A673 (cell line): ENCODE data around the gene MAML2. TPM values are rescaled to one million over a fixed set of nuclear protein-coding genes. Genes with fewer than 3 reads are reported as not detected.

Experiments
- BruUV-seq: library from RNA; stranded (reverse); fragments of 400-500 nt; replicated peaks from 2 replicates; lab custom pipeline; 2021; lab: Mats Ljungman, UMichigan
- CTCF ChIA-PET: fragments of 300-600 bp; sonication (Branson Sonifier 250); formaldehyde crosslinking; loops from one replicate; lab custom pipeline; 2022; ENCODE audit warnings: antibody characterized with exemption; lab: Charles Lee
- POLR2A ChIA-PET: fragments of 300-600 bp; sonication (Branson Sonifier 250); formaldehyde crosslinking; loops from one replicate; lab custom pipeline; 2022; ENCODE audit warnings: antibody characterized with exemption; ENCODE audit not compliant: low non-redundant PET; lab: Charles Lee
- DNase-seq: peaks from one replicate; pipeline ENCODE4 v3.0.0-alpha.2; 2015; ENCODE audit warnings: low spot score
- H3K27ac ChIP-seq: fragments of 200-600 bp; sonication (generic); 2 replicates; pipeline ENCODE4 v1.5.1; 2016; ENCODE audit warnings: mixed run types, low read depth, mild to moderate bottlenecking, mixed read lengths, antibody characterized with exemption, low read length; ENCODE audit not compliant: poor library complexity, severe bottlenecking
- H3K27me3 ChIP-seq: fragments of 200-600 bp; sonication (generic); replicated peaks from 2 replicates; pipeline ENCODE4 v1.6.1; 2017; ENCODE audit warnings: mixed run types, low read depth, mild to moderate bottlenecking, mixed read lengths, antibody characterized with exemption, low read length; ENCODE audit not compliant: insufficient read depth, poor library complexity
- H3K36me3 ChIP-seq: fragments of 200-600 bp; sonication (generic); 2 replicates; pipeline ENCODE4 v1.6.1; 2016; ENCODE audit warnings: mixed run types, mild to moderate bottlenecking, mixed read lengths, antibody characterized with exemption, low read length; ENCODE audit not compliant: insufficient read depth, poor library complexity, severe bottlenecking
- H3K4me1 ChIP-seq: fragments of 200-600 bp; sonication (generic); 2 replicates; pipeline ENCODE4 v1.6.1; 2017; ENCODE audit warnings: mixed run types, mild to moderate bottlenecking, mixed read lengths, antibody characterized with exemption, low read length; ENCODE audit not compliant: insufficient read depth, poor library complexity, severe bottlenecking
- H3K4me3 ChIP-seq: fragments of 200-600 bp; sonication (generic); 2 replicates; pipeline ENCODE4 v1.5.1; 2016; ENCODE audit warnings: low read depth, mixed run types, mild to moderate bottlenecking, mixed read lengths, low read length; ENCODE audit not compliant: poor library complexity, severe bottlenecking
- H3K9me3 ChIP-seq: fragments of 200-600 bp; sonication (generic); 2 replicates; pipeline ENCODE4 v1.6.1; 2016; ENCODE audit warnings: mixed run types, low read depth, mild to moderate bottlenecking, mixed read lengths, antibody characterized with exemption, low read length; ENCODE audit not compliant: poor library complexity, severe bottlenecking
- EZH2 ChIP-seq: fragments of 200-600 bp; sonication (generic); IDR thresholded peaks from 2 replicates; pipeline ENCODE4 v1.6.1; 2017; ENCODE audit warnings: borderline replicate concordance, low read depth, mild to moderate bottlenecking, mixed read lengths, antibody characterized with exemption, low read length; ENCODE audit not compliant: poor library complexity, severe bottlenecking
- intact Hi-C: fragments of 100-400 bp; cut with micrococcal nuclease; formaldehyde crosslinking; loops from one replicate; pipeline ENCODE4 v1.10.0; 2022; ENCODE audit not compliant: unreplicated experiment
- total RNA-seq: library from RNA; stranded (reverse); gene quantifications from 2 replicates; pipeline ENCODE4 v1.2.3, GENCODE V29; 2021
- TF ChIP-seq, protein P1 (sequence below): fragments of 300-800, 200-600 bp; sonication (generic); conservative IDR thresholded peaks from 2 replicates; pipeline ENCODE4 v1.5.1; 2017; ENCODE audit warnings: low read depth, mild to moderate bottlenecking, antibody characterized with exemption, low read length, moderate library complexity, mixed read lengths

MAML2 gene
- total RNA-seq, 1 experiment from 2014 or later, result 6.4 TPM

DNA sequence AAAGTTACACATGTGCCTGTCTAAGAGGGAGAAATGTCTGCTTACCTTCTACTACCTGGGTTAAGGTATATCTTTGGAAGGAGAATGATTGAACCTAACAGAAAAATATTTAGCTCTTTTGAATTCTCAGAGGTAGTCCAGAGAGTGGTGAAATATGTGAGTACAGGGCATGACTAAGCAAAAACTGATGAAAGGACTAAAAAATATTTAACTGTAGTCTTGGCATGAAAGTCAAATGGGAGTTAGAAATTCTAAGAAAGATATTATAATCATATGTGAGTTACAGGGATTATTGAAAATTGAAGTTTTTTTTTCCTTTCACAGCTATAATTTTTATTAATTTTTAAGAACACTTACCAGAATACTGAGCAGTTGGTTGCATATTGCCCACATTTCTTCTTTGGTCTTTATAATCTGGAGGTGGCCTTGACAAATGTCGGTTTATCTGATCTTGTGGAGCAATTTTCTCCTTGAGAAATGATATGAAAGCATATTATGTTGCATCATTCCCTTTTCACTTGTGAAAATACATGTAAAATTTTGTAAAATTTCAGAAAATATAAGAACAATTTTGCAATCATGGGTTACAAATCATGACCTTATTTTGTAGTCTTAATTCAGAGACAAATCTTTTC lies 357.7 kb downstream of the MAML2 start:
- no peak overlapping the region for H3K27ac ChIP-seq
- no peak for TF ChIP-seq EZH2
- TF ChIP-seq, protein P1, sequence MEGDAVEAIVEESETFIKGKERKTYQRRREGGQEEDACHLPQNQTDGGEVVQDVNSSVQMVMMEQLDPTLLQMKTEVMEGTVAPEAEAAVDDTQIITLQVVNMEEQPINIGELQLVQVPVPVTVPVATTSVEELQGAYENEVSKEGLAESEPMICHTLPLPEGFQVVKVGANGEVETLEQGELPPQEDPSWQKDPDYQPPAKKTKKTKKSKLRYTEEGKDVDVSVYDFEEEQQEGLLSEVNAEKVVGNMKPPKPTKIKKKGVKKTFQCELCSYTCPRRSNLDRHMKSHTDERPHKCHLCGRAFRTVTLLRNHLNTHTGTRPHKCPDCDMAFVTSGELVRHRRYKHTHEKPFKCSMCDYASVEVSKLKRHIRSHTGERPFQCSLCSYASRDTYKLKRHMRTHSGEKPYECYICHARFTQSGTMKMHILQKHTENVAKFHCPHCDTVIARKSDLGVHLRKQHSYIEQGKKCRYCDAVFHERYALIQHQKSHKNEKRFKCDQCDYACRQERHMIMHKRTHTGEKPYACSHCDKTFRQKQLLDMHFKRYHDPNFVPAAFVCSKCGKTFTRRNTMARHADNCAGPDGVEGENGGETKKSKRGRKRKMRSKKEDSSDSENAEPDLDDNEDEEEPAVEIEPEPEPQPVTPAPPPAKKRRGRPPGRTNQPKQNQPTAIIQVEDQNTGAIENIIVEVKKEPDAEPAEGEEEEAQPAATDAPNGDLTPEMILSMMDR, result no peak
- BruUV-seq, result no TSS peak
- no peak for DNase-seq
- H3K36me3 ChIP-seq, result no peaks in the 10 kb centered on the region
- intact Hi-C loops, result no loop called here
- H3K4me1 ChIP-seq, result no peaks in the 10 kb centered on the region
- POLR2A ChIA-PET, result no interaction called here
- no peaks in the 10 kb centered on the region for H3K27me3 ChIP-seq
- no peak overlapping the region for H3K4me3 ChIP-seq
- no peaks in the 10 kb centered on the region for H3K9me3 ChIP-seq
- CTCF ChIA-PET, result no interaction called here

DNA sequence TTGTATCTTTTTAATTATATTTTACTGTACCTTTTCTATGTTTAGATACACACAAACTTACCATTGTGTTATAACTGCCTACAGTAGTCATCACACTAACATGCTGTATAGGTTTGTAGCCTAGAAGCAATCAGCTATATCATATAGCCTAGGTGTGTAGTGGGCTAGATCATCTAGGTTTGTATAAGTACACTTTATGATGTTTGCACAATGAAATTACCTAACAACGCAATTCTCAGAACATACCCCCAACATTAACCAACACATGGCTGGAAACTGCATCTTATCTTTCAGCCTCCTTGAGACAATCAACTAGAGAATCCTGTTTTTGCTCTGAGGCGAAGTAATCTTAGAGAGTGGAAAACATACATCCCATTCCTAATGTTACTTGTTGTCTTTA lies 358.9 kb downstream of the MAML2 start:
- TF ChIP-seq, protein P1, result no peak
- no peak for TF ChIP-seq EZH2
- Histone ChIP-seq H3K27me3 (no peaks in the 10 kb centered on the region), H3K27ac (no peak overlapping the region), H3K9me3 (no peaks in the 10 kb centered on the region), H3K36me3 (no peaks in the 10 kb centered on the region), H3K4me1 (no peaks in the 10 kb centered on the region), H3K4me3 (no peak overlapping the region)
- no peak for DNase-seq
- POLR2A ChIA-PET, result no interaction called here
- intact Hi-C loops, result no loop called here
- BruUV-seq, result no TSS peak
- CTCF ChIA-PET, result interaction anchor here (0.6 kb wide), 1 partner anchor 410 kb away, joined by 3 read pairs; no protein-coding TSS in a partner anchor

DNA sequence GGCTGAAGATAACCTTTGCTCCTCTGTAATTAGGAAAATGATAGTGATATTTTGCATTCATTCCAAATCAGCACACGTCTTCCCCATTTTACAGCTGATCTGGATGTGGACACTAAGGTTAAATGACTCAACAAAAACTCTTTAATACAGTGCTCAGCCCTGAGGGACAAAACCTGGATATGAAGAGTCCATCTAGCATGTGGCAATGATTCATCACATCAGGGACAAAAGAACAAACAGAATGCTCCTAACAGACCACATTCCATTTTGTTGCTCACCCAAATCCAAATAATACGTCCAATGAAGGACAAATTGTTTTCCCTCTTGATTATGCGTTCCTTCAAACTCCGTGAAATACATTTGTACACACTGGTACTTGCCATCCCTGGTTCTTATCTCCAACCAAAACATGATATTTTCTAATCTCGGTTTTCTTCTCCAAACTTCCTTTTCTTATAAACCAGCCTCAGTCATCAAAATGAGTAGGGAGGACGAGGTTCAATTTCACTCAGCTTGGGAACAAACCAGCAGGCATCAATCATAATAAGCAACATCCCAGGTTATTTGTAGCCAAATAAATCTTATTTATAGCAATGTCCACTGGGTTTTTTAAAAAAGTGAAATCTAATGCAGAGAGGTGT lies 365.3 kb downstream of the MAML2 start:
- POLR2A ChIA-PET, result no interaction called here
- Histone ChIP-seq H3K36me3 (no peaks in the 10 kb centered on the region), H3K27ac (no peak overlapping the region), H3K9me3 (no peaks in the 10 kb centered on the region), H3K4me1 (no peaks in the 10 kb centered on the region), H3K4me3 (no peak overlapping the region), H3K27me3 (no peaks in the 10 kb centered on the region)
- CTCF ChIA-PET, result no interaction called here
- intact Hi-C loops, result no loop called here
- BruUV-seq, result no TSS peak
- TF ChIP-seq EZH2, result no peak
- TF ChIP-seq, protein P1, result no peak
- DNase-seq, result no peak
